Glomerular visceral epithelial cell (primary cell): ENCODE measurements around the gene NADK.
A peak's percentile ranks its signal among the peaks of the same experiment; 100 is the strongest.

Source experiments
- DNase-seq: peaks from one replicate; pipeline ENCODE4 v3.0.0-alpha.2; 2016; ENCODE audit errors: extremely low spot score

NADK gene

DNA sequence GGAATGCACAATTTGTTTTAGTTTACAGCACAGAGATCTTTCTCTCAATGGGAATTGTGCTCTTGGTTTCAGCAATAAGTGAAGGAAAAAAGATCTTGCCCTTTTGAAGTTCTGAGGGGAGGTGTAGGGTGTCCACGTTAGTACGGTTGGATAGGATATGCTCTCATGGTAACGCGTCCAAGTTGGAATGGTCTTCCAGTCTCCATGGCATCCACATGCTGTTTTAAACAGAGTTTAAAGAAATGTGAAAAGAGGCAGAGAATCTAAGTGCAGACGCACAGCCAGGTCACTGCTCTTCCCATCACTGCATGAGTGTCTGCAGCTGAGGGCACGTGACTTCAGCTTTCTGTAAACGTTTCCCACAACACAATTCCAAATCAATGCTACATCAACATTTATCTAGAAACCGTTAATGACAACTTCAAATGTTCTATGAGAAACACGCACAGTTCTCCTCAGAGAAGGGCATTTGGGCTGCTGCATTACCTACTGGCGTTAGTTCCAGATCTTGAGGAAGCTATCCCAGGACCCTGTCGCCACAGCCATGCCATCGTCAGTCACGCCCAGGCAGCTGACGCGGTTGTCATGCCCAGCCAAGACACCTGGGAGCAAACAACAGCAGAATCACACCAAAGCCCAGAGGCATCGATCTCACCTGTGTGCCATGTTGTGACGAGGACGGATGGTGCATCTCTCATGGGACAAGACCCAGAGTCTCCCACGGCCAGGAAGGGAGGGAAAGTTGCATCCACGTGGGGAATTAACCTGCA, 8.8 kb upstream of the NADK start:
- DNase-seq, result no peak

GRCh38 chr1:1785666-1786065, 7.4 kb upstream of the NADK start:
- DNase-seq, result no peak

GRCh38 chr1:1784933-1785332, 6.7 kb upstream of the NADK start:
- no peak for DNase-seq

DNA sequence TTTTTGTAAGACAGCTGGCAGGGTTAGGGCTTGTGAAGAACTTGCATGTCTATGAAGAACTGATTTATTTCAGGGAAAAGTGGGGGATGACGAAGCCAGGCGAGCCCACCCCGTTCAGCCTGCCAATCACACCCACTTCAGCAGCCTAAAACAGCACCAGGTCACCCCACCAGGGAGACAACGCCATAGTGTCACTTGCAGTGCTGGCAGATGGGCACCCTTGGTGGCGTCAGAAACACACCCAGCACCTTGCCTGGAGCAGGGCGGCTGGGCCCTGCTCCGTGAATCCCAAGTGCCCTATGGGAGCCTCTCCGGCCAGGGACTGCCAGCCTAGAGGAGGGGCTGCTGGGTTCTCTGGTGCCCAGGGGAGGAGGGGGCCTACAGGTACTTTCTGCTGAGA, 5.0 kb upstream of the NADK start:
- no peak for DNase-seq

GRCh38 chr1:1782399-1783221, 4.3 kb upstream of the NADK start:
- DNase-seq, result peak; percentile 33

- no peak for DNase-seq
These were observed 3.2 kb upstream of the NADK start for GRCh38 chr1:1781526-1781903.

- DNase-seq, result no peak
These were observed 2.6 kb upstream of the NADK start for GRCh38 chr1:1780598-1781525.

DNA sequence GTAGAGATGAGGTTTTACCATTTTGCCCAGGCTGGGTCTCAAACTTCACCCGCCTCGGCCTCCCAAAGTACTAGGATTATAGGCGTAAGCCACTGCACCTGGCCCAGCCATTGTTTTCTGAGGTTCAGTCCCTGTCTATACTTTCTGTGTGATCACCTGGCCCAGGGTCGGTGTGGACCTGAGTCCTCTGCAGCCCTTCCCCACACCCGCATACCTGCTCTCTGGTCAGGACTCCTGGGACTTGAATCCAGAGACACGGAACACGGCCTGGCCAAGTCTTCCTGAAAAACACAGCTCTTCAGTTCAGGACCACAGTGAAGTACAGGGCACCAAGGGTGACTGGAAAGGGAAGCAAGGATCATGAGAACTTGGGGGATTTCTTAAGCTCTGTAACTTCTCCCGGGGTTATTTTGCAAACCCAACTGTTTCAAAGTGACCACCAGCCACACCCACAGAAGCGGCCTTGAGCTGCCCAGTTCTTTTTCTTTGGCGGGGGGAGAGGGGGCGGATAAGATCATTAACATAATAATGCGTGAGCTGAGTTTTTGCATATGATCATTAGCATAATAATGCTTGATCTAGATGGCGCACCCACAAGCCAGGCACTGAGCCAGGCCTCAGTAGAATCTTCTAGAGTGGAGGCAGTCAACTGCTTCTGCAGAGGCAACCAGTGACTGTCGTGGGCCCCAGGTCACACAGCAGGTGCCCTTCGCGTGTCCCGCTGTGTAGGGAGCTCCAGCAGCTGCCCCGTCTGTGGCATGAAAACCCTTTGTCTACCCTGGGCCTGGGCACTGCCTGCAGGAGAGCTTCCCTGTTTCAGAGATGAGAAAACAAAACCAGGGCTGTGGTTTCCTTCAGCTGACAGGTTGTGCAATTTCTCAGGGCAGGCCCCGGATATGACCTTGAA, 1.7 kb upstream of the NADK start:
- peak; percentile 57 for DNase-seq

GRCh38 chr1:1779320-1779675, 1.0 kb upstream of the NADK start:
- no peak for DNase-seq

GRCh38 chr1:1778663-1779319, 521 bp upstream of the NADK start:
- DNase-seq, result peak; percentile 68

DNA sequence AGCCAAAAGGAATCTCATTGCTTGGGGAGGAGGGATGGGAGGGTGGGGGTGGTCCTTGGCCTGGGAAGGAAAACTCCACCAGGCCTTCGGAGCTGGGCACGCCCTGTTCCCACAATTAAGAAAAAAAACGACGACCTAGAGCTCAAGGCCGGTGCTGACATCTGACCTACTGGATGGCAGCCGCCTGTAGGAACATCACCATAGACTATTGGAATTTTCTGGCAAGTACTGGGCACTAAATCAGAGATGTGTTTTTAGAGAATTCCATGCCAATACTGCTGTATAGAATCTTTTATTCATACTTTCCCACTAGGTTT, 729 bp downstream of the NADK start:
- peak; percentile 49 for DNase-seq

DNA sequence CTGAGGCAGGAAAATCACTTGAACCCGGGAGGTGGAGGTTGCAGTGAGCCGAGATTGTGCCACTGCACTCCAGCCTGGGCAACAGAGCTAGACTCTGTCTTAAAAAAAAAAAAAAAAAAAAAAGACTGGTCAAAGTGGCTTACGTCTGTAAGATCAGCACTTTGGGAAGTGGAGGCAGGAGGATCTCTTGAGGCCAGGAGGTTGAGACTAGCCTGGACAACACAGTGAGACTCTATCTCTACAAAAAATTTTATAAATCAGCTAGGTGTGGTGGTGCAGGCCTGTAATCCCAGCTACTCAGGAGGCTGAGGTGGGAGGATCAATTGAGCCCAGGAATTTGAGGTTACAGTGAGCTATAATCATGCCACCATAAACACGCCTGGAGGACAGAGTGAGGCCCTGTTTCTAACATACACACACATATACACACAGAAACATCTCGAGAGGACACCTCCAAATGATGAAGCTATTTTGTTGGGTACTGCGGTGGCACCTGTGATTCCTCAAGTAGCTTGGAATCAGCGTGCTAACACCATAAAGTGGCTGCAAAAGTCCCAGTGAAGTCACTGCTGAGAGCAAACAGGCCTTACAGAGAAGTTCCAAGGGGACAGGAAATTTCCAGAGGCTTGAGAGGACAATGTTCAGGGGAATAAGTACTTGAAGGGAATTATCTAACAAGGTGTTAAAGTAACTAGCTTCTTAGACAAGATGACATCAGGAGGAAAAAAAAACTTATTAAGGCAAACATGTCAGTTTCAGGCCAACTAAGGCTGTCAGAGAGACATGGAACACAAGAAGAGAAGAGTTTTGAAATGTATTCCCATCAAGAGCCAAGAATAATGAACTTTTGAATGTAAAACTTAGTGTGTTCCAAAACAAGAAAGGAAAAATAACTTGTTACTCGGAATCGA, 1.3 kb downstream of the NADK start:
- DNase-seq, result no peak

GRCh38 chr1:1775327-1776226, 2.7 kb downstream of the NADK start:
- no peak for DNase-seq

GRCh38 chr1:1773874-1774273, 4.4 kb downstream of the NADK start:
- DNase-seq, result no peak

- DNase-seq, result no peak
These were observed 7.2 kb downstream of the NADK start for GRCh38 chr1:1771096-1771495.

- DNase-seq, result no peak
These were observed 8.2 kb downstream of the NADK start for GRCh38 chr1:1770102-1770501.

DNA sequence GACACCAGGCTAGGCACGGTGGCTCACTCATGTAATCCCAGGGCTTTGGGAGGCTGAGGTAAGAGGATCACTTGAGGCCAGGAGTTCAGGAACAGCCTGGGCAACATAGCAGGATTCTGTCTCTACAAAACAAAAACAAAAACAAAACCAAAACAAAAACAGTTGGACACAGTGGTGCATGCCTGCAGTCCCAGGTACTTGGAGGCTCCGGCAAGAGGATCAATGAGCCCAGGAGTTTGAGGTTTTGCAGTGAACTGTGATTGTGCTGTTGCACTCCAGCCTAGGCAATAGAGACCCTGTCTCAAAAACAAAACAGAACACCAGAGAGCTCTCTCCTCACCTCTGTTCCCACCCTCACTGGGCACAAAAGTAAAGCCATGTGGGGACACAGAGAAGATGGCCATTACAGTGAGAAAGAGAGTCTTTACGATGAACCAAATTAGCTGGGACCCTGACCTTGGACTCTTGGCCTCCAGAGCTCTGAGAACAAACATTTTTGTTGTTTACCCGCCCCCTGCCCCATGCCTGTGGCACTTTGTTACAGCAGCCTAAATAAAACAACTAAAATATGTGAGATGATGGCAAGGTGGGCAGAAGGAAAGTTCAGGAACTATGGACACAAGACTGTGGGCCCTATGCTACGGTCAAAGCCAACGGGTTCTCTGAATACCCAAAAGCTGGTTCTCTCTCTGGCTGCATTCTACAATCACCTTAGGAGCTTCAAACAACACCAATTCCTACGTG, 9.8 kb downstream of the NADK start:
- no peak for DNase-seq

- DNase-seq, result no peak
These were observed 13.3 kb downstream of the NADK start for GRCh38 chr1:1764876-1765470.
